NB4 (cell line): ENCODE results near the gene RPL12.

Source experiments
- POLR2A ChIP-seq: IDR thresholded peaks from 2 replicates; pipeline ENCODE4 v1.6.1; 2011; ENCODE audit warnings: mild to moderate bottlenecking; ENCODE audit not compliant: insufficient read length; ENCODE audit errors: extremely low read depth
- TF ChIP-seq, protein P1 (sequence below): IDR thresholded peaks from one replicate; pipeline ENCODE4 v1.5.1; 2012; ENCODE audit warnings: low read depth, low read length
- TF ChIP-seq, protein P2 (sequence below): IDR thresholded peaks from 2 replicates; pipeline ENCODE4 v1.6.1; 2011; ENCODE audit warnings: low read depth, low read length

DNA sequence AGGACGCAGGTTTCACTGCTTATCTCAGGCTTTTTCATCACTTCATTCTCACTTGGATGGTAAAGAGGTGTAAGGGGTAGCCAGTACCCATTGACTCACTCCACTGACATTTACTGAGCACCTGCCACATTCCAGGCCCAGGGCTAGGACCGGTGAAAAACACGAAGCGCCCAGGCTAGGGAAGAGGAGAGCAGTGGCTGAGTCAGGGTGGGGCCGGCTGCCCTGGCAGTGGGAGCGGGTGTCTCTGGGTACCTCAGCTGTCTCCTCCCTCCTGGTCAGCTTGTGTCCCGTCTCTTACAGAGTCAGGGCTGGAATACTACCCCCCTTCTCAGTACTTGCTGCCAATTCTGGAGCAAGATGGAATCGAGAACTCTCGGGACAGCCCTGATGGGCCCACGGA, 22.3 kb upstream of the RPL12 start:
- TF ChIP-seq POLR2A, result no peak
- TF ChIP-seq, protein P1, sequence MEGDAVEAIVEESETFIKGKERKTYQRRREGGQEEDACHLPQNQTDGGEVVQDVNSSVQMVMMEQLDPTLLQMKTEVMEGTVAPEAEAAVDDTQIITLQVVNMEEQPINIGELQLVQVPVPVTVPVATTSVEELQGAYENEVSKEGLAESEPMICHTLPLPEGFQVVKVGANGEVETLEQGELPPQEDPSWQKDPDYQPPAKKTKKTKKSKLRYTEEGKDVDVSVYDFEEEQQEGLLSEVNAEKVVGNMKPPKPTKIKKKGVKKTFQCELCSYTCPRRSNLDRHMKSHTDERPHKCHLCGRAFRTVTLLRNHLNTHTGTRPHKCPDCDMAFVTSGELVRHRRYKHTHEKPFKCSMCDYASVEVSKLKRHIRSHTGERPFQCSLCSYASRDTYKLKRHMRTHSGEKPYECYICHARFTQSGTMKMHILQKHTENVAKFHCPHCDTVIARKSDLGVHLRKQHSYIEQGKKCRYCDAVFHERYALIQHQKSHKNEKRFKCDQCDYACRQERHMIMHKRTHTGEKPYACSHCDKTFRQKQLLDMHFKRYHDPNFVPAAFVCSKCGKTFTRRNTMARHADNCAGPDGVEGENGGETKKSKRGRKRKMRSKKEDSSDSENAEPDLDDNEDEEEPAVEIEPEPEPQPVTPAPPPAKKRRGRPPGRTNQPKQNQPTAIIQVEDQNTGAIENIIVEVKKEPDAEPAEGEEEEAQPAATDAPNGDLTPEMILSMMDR, result no peak
- TF ChIP-seq, protein P2, sequence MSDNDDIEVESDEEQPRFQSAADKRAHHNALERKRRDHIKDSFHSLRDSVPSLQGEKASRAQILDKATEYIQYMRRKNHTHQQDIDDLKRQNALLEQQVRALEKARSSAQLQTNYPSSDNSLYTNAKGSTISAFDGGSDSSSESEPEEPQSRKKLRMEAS, result no peak
